Astrocyte of the spinal cord (primary cell): Measurements from ENCODE around the gene JUN.
A peak's percentile ranks its signal among the peaks of the same experiment; 100 is the strongest.

Source experiments
- DNase-seq: peaks from one replicate; pipeline ENCODE4 v3.0.0; 2011; ENCODE audit warnings: low read depth, low spot score
- H3K4me3 ChIP-seq: 2 replicates; pipeline ENCODE4 v1.5.1; 2011; ENCODE audit warnings: low read depth, mild to moderate bottlenecking, low read length, moderate library complexity
- in situ Hi-C: cut with HindIII; loops from 2 replicates; pipeline ENCODE4 v1.10.0; 2017; ENCODE audit warnings: low sequenced_read_pairs
- TF ChIP-seq, protein P1 (sequence below): IDR thresholded peaks from 2 replicates; pipeline ENCODE4 v1.5.1; 2012; ENCODE audit warnings: low read depth, mild to moderate bottlenecking, low read length, inconsistent platforms

Gene JUN

GRCh38 chr1:58755468-58755872 lies 28.4 kb downstream of the JUN start:
- peak; percentile 99 for DNase-seq
- TF ChIP-seq, protein P1, sequence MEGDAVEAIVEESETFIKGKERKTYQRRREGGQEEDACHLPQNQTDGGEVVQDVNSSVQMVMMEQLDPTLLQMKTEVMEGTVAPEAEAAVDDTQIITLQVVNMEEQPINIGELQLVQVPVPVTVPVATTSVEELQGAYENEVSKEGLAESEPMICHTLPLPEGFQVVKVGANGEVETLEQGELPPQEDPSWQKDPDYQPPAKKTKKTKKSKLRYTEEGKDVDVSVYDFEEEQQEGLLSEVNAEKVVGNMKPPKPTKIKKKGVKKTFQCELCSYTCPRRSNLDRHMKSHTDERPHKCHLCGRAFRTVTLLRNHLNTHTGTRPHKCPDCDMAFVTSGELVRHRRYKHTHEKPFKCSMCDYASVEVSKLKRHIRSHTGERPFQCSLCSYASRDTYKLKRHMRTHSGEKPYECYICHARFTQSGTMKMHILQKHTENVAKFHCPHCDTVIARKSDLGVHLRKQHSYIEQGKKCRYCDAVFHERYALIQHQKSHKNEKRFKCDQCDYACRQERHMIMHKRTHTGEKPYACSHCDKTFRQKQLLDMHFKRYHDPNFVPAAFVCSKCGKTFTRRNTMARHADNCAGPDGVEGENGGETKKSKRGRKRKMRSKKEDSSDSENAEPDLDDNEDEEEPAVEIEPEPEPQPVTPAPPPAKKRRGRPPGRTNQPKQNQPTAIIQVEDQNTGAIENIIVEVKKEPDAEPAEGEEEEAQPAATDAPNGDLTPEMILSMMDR: no peak
- in situ Hi-C loops: no loop called here
- no peak overlapping the region for H3K4me3 ChIP-seq

DNA sequence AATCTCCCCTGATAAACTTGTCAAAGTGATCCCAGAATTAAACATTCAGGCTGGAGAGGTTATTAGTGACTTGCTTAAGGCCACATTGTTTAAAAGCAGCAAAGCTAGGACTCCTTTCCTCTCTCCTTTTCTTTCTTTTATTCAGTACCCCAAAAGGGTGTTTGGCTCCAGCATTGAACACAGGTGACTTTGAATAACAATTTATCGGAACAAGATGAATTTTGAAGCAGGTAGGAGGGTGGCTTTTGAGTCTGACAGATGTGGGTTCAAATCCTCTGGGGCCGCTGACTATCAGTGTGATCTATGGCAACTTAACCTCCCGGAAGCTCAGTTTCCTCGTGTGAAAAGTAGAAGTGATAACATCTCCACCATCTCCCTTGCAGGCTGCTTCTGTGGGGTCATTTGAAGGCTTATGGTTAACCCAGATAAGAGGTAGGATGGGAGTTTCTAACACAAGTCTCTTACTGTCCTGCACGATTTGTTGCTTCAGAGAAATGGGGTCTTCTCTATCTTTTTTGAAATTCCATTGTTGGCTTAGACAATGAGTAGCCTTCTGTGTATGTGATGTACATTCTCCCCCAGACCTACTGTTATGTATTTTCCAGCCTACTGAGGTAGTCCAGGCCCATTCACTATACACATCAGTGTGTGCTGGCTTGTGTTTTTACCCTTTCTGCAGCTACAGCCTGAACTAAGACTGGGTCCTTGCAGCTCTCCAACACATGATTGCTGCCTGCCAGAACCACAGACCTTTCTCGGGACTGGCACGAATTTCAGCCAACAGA lies 29.0 kb downstream of the JUN start:
- H3K4me3 ChIP-seq: no peak overlapping the region
- TF ChIP-seq, protein P1: no peak
- in situ Hi-C loops: no loop called here
- no peak for DNase-seq

DNA sequence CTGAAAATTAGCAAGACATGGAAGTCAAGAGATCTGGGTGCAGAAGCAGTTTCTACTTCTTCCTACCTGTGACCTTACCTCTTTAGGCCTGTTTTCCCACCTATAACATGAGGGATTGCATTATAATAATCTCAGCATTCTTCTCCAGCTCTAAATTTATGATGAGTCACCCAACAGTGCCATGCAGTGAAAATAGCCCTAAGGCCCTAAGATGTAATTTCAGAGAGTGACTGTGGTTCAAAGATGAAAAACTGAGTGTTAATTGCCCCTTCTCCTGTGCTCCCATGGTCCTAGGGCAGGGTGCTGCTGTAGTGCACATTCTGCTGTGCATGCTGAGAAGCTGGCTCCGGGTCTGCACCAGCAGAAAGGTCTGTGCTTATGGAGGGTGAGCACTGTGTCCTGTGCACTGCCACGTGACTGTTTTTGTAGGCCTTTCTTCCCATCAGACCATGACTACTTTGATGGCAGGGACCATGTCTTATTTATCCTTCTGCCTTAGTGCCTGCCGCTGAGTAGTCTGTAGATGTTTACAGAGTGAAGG lies 29.7 kb downstream of the JUN start:
- in situ Hi-C loops: no loop called here
- DNase-seq: no peak
- H3K4me3 ChIP-seq: no peak overlapping the region
- TF ChIP-seq, protein P1: no peak

GRCh38 chr1:58753431-58753866 lies 30.4 kb downstream of the JUN start:
- TF ChIP-seq, protein P1: no peak
- H3K4me3 ChIP-seq: no peak overlapping the region
- DNase-seq: no peak
- in situ Hi-C loops: no loop called here

GRCh38 chr1:58749646-58750045 lies 34.2 kb downstream of the JUN start:
- TF ChIP-seq, protein P1: no peak
- in situ Hi-C loops: no loop called here
- no peak overlapping the region for H3K4me3 ChIP-seq
- DNase-seq: no peak

GRCh38 chr1:58748666-58749065 lies 35.2 kb downstream of the JUN start:
- no peak for DNase-seq
- no peak overlapping the region for H3K4me3 ChIP-seq
- in situ Hi-C loops: no loop called here
- TF ChIP-seq, protein P1: no peak
